ENCODE measurements around the gene P2RY11. TPM values are rescaled to one million over a fixed set of nuclear protein-coding genes. Genes with fewer than 3 reads are reported as not detected.

Gene P2RY11, protein sequence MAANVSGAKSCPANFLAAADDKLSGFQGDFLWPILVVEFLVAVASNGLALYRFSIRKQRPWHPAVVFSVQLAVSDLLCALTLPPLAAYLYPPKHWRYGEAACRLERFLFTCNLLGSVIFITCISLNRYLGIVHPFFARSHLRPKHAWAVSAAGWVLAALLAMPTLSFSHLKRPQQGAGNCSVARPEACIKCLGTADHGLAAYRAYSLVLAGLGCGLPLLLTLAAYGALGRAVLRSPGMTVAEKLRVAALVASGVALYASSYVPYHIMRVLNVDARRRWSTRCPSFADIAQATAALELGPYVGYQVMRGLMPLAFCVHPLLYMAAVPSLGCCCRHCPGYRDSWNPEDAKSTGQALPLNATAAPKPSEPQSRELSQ
- total RNA-seq (2014; rRNA removed; shearing (Covaris generic)), result 6.6 and 8.0 TPM in 2 replicates

DNA sequence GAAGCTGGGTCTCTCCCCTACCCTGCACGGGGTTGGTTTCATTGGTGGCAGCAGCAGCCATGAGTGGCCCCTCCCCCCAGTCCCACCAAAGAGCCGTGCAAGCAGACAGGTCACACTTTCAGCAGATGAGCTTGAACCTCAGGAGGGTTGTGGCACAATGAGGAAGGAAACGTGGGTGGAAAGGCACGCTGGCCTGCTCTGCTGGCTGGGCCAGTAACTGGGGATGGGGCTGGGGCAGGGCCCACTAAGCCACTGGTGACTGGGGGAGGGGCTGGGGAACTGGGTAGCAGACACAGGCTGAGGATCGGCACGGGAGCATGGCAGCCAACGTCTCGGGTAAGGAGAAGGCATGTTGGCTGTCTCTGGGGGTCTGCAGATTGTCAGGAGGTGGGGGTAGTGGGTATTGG lies at the start of gene P2RY11:
P2RY11 (plus strand) TSS at position 289 of the 407 bp plus-strand sequence; CDS start at position 318, 29 bp downstream.
- no peak for DNase-seq (ENCODE audit: low spot score)
- in situ Hi-C loops (cut with HindIII; ENCODE audit: low sequenced_read_pairs), result no loop called here

DNA sequence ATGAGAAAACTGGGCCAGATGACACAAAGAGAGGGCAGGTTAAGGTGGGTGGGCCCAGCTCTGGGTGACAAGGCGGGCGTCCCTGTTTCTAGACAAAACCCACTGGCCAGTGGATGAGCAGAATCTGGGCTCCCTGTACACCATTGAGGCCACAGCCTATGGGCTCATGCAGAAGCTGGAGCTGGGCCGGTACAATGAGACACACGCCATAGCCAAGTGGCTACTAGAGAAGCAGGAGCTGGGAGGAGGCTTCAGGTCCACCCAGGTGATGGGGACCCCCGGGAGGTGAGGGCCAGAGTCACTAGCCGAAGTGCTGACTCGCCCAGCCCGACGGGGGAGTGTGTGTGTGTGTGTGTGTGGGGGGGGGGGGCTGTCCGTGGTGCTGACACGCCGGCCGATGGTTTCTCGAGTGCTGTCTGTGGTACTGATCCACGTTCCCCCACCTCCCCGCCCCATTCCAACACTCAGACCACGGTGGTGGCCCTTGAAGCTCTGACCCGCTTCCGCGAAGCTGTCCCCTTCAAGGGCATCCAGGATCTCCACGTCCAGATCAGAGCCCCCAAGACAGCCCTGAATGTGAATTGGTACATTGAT lies 49.7 kb upstream of the P2RY11 start:
- DNase-seq (ENCODE audit: low spot score), result no peak
- in situ Hi-C loops (cut with HindIII; ENCODE audit: low sequenced_read_pairs), result no loop called here

DNA sequence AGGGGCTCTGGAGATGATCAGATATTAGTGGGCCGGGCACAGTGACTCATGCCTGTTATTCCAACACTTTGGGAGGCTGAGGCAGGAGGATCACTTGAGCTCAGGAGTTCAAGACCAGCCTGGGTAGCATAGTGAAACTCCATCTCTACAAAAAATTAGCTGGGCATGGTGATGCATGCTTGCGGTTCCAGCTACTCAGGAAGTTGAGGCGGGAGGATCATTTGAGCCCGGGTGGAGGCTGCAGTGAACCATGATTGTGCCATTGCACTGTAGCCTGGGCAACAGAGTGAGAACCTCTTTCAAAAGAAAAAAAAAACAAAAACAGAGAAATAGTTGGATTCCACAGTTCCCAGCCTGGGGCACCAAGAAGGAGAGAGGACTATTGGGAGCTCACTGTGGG lies 43.3 kb upstream of the P2RY11 start:
- no peak for DNase-seq (ENCODE audit: low spot score)
- in situ Hi-C loops (cut with HindIII; ENCODE audit: low sequenced_read_pairs), result no loop called here

DNA sequence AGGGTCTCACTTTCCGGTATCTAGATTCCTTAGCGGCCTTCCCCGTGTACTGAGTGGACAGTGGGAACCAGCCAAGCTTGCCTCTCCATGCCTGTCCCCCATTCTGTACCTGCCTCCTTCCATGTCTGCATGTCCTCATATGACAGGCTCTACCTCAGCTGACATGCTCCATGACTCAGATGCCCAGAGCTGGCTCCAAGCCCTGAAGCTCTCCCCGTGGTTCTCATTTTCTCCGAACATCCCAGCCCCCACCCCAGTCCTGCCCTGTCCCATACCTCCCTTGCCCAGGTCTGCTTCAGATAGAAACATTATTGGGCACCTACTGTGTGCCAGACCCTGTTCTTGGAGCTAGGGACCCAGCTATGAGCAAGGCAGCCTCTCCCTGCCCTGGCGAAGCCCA lies 42.4 kb upstream of the P2RY11 start:
- in situ Hi-C loops (cut with HindIII; ENCODE audit: low sequenced_read_pairs), result no loop called here
- DNase-seq (ENCODE audit: low spot score), result no peak

DNA sequence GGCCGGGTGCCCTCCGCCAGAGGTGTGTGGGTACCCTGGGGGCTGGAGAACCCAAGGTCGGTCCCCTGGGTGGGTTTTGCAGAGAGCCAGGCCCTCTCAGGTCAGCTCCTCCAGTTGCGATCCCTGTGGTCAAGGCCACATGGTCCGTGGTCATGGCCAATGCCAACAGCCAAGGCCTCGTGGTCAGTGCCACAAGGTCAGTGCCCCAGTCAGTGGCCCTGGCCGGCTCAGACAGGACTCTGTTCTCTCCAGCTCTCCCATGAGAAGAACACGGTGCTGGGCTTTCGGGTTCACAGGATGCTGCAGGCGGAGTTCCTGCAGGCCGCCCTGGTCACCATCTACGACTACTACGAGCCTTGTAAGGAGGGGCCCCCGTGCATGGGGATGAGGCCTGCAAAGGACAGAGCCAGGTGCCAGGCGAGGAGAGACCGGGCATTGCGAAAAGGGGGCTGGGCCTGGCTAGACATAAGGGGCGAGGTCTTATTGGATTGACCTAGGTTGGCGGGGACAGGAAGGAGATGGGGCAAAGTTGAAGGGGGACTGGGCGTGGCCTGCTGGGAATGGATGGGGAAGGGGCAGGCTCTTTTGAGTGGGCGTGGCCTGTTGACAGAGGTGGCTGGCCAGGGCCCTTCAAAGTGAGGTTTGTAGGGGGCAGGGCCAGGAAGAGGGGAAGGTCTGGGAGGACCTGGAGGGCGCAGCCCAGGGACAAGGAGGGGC lies 40.6 kb upstream of the P2RY11 start:
- no peak for DNase-seq (ENCODE audit: low spot score)

DNA sequence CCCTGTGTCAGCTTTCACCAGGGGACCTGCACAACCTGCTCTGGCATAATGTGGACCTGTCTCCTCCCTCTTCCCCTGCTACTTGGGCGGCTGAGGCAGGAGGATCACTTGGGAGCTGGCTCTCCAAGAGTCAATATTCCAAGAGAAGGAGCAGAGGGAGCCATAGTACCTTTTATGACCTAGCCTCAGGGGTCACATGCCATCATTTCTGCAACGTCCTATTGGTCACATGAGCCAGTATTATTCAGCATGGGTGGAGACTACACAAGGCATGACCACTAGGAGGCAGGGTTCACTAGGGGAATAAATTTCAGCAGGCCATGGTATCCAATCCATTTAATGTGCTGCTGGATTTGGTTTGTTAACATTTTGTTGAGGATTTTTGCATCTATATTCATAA lies 37.3 kb upstream of the P2RY11 start:
- no peak for DNase-seq (ENCODE audit: low spot score)
- in situ Hi-C loops (cut with HindIII; ENCODE audit: low sequenced_read_pairs), result no loop called here

More for the DNA sequence above, 40.6 kb upstream of the P2RY11 start:
- in situ Hi-C loops (cut with HindIII; ENCODE audit: low sequenced_read_pairs), result no loop called here

DNA sequence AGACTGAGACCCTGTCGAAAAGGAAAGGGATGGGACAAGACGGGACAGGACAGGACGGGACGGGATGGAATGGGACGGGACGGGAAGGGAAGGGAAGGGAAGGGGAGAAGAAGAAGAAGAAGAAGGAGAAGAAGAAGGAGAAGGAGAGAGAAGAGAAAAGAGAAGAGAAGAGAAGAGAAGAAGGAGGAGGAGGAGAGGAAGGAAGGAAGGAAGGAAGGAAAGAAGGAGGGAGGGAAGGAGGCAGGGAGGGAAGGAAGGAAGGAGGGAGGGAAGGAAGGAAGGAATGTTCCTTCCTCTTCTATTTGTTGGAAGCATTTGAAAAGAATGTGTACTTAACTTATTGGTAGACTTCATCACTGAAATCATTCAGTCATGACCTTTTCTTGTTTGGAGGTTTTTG lies 35.0 kb upstream of the P2RY11 start:
- DNase-seq (ENCODE audit: low spot score), result no peak
- in situ Hi-C loops (cut with HindIII; ENCODE audit: low sequenced_read_pairs), result no loop called here

DNA sequence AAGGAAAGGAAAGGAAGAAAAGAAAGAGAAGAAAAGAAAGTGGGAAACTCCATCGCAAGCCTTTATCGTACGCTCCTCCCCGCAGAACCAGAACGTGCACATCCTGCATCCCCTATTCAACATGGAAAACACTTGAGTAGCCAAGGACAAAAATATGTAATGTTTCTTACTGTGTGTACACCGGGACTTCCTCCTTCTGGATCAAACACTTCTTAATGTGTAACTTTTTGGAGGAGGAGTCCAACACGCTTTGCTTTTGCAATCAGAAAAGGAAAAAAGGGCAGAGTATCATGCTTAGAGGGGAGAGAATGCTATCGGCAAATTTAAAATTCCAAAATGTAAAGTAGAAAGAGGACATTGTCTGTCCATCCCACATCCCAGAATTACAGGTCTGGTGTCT lies 33.2 kb upstream of the P2RY11 start:
- in situ Hi-C loops (cut with HindIII; ENCODE audit: low sequenced_read_pairs), result no loop called here
- no peak for DNase-seq (ENCODE audit: low spot score)

DNA sequence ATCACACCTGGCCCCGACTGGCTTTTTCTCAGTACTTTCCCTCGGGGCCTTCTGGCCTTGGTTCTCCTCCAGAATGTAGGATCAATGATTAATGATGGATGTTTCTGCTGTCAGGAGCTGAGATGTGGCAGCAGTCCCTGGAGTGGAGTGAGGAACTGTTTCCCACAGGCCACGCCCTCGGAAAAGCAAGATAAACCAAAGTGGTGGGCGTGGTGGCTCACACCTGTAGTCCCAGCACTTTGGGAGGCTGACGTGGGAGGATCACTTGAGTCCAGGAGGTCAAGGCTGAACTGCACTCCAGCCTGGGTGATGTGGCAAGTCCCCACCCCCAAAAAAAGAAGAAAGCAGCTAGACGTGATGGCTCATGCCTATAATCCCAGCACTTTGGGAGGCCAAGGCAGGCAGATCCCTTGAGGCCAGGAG lies 32.5 kb upstream of the P2RY11 start:
- no peak for DNase-seq (ENCODE audit: low spot score)
- in situ Hi-C loops (cut with HindIII; ENCODE audit: low sequenced_read_pairs), result no loop called here

DNA sequence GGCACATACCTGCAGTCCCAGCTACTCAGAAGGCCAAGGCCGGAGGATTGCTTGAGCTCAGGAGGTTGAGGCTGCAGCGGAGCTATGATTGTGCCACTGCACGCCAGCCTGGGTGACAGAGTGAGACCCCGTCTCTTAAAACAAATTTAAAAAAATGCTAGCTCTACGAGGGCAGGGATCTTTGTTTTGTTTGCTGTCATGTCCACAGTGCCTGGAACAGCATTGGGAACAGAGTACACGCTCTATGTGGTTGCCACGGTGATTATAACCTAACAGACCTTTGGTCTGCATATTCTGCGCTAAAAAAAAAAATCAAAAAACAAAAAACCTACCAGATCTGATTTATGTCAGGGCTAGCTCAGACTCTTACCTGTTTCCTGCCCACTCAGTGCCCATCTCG lies 27.6 kb upstream of the P2RY11 start:
- in situ Hi-C loops (cut with HindIII; ENCODE audit: low sequenced_read_pairs), result no loop called here
- DNase-seq (ENCODE audit: low spot score), result no peak

DNA sequence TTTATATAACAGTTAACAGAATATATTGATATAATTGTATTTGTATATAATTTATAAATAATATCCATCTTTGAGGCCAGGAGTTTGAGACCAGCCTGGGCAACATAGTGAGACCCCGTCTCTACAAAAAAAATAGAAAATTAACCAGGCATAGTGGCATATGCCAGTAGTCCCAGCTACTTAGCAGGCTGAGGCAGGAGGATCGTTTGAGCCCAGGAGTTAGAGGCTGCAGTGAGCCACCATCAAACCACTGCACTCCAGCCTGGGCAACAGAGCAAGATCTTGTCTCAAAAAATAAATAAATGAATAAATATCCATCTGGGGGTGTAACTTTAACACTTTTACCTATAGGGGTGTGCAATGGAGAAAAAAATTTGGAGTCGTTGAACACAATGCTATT lies 26.7 kb upstream of the P2RY11 start:
- no peak for DNase-seq (ENCODE audit: low spot score)
- in situ Hi-C loops (cut with HindIII; ENCODE audit: low sequenced_read_pairs), result no loop called here

DNA sequence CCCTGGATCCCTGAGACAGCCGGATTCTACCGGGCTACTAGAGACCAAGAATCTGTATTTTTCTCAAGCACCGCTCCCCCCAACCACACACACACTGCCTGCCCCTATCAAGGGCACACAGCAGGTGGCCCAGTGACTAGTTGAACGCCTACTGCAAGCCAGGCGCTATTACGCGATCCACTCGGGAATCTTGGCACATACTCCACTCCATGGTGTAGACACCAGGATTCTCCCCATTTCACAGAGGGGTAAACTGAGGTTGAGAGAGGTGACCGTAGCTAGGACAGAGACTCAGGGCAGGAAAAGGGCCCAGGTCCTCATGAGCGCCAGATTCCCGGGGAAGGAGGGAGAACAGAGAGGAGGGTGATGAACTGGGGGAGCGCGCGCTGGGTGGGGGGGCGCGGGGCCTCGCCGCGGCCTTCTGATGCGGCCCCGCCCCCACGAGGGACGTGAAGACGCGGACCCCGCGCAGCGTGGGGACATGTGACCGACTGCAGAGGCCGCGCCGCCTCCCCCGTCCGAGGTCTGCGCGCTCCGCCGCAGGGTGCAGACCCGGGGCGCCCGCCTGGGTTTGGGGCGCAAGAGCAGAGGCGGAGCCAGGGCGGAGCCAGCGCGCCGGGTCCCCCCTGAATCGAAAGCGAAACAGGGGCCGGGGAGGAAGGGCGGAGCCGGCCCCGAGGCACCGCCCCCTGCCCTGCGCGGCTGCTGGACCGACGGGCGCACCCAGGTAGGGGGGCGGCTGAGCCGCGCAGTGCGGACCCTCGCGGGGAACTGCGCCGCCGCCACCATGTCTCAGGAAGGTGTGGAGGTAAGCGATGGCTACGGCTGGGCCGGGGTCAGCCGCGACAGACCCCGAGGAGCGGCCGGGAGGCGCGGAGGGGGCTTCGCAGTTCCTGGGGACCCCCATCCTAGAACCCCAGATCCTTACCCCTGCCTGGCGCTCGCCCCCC lies 25.6 kb upstream of the P2RY11 start, which contains the start of gene SHFL:
SHFL (plus strand) TSS at position 677 of the 950 bp plus-strand sequence; CDS start at position 788, 111 bp downstream.
- peak; percentile 55 for DNase-seq (ENCODE audit: low spot score)
- in situ Hi-C loops (cut with HindIII; ENCODE audit: low sequenced_read_pairs), result no loop called here

DNA sequence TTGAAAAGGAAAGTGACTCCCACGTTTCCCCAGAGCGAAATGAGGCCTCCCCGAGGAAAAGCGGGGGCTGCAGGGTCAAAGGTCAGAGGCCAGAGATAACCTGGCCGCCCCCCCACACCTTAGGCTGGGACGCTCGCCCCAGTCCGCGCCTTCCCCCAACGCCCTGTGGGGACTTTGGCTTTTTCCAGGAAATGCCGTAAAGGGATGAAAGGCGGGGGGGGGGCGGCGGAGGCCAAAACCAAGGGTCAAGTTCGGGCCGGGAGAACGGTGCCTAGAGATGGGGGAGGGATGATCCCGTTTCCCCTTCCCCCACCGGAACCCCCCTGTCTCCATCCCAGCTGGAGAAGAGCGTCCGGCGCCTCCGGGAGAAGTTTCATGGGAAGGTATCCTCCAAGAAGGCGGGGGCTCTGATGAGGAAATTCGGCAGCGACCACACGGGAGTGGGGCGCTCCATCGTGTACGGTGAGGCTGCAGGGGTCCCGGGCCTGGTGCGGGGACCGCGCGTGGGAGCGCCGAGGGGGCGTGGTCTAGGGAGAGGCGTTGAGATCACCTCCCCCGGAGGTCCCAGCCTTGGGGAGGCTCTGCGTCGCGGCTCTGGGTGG lies 24.8 kb upstream of the P2RY11 start:
- DNase-seq (ENCODE audit: low spot score), result no peak
- in situ Hi-C loops (cut with HindIII; ENCODE audit: low sequenced_read_pairs), result no loop called here

DNA sequence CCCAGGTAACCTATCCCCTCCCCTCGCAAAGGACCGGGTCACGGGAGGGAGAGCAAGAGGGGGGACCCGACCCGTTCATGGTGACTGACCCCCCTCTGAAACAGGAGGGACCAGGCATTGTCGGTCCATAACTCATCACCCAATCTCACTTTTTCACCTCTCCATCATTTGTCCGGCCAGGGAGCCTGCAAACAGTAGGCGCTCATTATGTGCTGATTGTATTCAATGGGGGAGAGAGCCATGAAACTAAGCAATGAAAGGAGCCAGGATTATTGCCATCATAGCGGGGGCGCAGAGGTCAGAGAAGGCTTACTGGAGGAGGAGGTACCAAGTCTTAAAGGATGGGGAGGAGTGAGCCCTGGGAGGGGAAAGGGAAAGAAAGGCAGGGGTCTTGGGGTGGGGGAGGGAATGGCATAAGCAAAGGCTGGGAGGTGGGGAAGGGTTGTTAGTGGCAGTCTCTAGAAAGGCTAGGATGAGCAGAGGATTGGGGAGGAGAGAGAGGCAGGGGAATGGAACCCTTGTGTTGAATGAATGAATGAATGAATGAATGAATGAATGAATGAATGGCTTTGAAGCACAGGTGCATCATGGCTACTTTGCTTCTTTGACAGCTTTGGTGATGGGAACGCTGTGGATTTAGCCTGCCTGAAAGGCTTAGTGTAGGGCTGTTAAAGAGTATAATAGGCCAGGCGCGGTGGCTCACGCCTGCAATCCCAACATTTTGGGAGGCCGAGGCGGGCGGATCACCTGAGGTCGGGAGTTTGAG lies 24.0 kb upstream of the P2RY11 start:
- in situ Hi-C loops (cut with HindIII; ENCODE audit: low sequenced_read_pairs), result no loop called here
- no peak for DNase-seq (ENCODE audit: low spot score)

DNA sequence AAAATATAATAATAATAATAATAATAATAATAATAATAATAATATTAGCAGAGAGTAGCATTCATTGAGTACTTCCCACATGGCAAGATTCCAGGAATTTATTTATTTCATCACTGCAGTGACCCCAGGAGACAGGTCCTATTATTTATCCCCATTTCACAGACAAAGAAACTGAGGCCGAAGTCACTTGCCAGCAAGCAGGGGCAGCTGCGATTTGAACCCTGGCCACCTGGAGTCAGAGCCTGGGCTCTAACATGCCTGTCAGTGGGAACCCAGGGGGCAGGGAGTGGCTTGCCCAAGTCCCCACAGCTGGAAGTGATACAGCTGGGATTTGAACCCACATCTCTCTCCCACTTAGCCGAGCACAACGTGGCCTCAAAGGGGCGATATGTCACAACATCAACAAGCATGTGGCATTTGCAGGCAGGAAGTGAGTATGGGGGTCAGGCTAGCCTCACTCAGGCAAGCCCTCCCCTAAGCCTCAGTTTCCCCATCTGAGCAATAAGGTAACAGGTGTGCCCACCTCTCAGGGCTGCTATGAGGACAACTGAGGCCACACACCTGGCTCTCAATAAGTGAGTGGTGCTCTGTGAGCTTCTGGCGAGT lies 22.4 kb upstream of the P2RY11 start:
- DNase-seq (ENCODE audit: low spot score), result no peak
- in situ Hi-C loops (cut with HindIII; ENCODE audit: low sequenced_read_pairs), result no loop called here

DNA sequence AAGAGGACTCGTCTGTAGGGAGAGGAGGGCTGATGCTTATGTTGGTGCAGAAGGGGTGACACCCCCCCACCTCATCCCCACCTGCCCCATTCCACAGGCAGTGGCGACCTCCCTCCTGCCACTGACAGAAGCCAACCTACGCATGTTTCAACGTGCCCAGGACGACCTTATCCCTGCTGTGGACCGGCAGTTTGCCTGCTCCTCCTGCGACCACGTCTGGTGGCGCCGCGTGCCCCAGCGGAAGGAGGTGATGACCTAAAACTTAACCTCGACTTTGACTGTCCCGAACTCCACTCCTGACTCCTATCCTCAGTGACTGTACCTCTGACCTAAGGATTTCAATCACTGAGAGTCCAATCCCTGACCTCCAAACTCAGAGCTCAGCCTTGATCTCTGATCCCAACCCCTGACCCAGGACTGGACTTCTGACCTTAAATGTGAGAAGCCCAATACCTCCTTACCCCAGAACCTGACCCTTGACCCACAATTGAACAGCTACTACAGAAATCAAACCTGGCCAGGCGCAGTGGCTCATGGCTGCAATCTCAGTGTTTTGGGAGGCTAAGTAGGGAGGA lies 21.6 kb upstream of the P2RY11 start:
- in situ Hi-C loops (cut with HindIII; ENCODE audit: low sequenced_read_pairs), result no loop called here

DNA sequence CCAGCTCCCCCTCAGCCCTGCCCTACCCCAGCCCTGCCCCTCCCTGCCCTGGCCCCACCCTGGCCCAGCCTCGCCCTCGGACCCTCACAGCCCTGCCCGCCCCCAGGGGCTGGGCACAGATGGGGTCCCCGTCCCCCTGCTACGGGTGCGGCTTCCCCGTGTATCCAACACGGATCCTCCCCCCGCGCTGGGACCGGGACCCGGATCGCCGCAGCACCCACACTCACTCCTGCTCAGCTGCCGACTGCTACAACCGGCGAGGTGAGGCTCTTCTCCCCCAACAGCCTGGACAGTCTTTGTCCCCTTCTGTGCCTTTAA lies 20.2 kb upstream of the P2RY11 start:
- in situ Hi-C loops (cut with HindIII; ENCODE audit: low sequenced_read_pairs), result no loop called here
- no peak for DNase-seq (ENCODE audit: low spot score)

More for the DNA sequence above, 21.6 kb upstream of the P2RY11 start:
- DNase-seq (ENCODE audit: low spot score), result no peak

All from G401 (cell line).